ENCODE measurements around the gene LSM10.

The LSM10 gene

DNA sequence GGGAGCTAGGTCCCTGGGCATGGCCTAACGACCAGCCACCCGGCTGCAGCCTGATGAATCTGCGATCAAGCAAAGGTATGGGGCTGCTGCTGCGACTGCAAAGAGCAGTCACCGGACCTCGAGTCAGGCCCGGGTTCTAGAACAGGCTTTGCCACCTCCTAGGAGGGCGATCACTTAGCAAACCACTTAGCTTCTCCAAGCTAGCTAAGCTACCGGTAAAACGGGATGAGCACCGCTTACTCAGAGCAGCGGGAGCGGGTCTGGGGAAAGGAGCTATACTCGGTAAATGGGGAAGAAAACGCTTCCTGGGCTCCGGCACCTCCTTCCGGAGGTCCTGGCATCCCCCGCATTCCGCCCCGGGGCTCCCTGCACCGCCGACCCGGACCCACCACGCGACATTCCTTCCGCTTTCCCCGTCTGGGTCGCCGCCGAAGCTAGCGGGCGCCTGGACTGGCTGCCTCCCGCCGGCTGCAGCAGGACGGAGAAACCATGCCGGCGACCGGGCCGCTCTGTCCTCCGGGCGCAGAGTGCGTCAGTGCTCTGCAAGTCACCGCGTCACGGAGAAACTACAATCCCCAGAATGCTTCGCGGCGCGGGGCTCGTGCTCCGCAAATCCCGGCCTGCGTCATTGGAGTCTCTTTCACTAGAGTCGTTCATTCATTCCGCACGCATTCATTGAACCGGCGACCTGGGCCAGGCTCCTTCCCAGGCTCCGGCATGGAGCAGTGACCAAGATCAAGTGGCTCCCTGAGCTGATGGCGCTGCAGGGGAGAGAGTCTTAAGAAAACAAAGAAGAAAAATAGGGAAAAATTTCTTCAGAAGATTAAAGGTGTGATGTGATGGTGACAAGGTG, at the start of gene LSM10:
Gene LSM10 (minus strand): TSS at position 531 of the 853 bp plus-strand sequence. CDS start 3,779 bp downstream, outside the sequence.
- DNase-seq: peak; percentile 91 to 92

DNA sequence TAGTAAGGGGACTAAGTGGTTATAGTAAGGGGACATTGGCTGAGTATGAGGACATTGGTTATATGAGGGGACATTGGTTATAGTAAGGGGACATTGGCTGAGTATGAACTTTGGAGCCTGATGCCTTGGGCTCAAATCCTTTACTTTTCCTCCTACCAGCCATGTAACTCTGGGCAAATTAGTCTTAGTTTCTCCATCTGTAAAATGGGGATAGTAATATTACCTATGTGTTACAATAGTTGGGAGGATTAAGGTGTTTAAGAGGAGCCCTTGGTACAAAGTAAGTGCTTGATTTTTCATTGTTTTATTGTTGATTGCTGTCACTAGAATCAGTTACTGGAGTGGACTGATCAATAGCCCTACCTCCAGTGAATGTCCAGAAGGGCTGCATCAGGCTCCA, 49.7 kb upstream of the LSM10 start:
- no peak for DNase-seq

DNA sequence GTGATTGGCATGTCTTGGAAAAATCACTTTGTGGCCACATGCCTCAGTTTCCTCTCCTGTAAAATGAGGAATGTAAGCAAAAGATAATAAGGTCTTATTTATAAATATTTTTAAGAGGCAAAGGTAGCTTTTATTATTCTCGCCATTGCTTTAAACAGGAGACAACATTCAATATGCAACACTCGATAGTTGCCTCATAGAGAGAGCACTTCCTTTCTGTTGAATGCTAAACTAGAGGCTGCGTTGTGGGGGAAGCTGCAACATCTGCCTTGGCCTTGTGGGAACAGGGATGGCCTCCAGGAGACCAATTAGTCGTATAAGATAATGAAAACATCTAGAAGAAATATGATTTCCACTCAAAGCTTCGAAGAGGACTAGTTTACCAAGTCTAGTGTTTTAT, 49.0 kb upstream of the LSM10 start:
- DNase-seq: no peak

DNA sequence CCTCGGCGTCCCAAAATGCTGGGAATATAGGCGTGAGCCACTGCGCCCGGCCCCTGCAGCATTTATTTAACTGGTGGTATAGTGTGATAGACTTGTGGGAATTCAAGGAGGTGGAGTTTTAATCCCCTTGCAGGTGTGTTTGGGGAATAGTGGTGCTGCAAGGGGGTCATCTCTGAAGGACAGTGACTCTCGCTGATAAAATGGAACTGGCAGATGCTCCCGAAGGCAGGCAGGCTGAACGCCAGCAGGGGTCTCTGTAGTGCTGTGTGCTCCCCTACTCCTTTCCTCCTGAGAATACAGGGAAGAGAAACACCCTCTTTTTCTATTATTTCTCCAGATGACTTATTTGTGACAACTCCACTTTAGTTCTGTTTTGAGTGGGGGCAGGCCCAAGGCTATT, 48.6 kb upstream of the LSM10 start:
- peak in 1 of 2 donors; percentile 25 for DNase-seq

DNA sequence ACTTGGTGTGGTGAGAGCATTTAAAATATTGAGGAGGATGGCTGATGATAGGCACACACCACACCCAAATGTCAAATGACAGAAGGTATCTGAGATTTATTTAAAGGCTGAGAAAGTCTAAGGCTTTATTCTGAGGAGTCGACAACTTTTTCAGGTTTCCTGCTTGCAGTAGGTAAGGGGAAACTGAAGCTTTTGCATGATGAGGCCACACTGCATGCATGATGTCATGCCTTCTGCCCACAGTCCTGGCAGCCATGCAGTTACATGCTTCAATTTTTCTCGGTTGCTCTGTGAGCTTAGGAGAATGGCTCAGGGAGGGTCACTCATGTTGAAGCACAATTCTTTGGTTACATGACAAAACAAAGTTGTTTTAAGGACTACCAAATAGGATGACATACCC, 45.6 kb upstream of the LSM10 start:
- no peak for DNase-seq

DNA sequence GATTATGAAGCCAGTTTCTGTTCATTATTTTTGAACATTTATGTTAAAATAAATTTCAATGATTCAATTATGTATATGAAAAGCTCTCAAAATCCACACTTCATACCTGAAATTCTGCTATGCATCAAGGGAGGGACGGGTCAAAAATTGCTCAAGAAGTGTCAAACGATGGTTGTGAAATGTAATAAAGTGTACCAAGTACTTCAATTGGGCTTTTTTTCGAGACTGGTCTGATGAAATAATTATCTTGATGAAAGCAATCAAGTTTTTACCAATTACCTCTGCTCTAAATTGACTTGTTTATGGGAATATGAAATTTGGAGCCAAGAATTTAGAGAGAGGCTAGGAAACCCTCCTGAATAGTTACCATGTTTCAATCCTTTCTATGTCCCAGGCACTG, 44.6 kb upstream of the LSM10 start:
- no peak for DNase-seq

DNA sequence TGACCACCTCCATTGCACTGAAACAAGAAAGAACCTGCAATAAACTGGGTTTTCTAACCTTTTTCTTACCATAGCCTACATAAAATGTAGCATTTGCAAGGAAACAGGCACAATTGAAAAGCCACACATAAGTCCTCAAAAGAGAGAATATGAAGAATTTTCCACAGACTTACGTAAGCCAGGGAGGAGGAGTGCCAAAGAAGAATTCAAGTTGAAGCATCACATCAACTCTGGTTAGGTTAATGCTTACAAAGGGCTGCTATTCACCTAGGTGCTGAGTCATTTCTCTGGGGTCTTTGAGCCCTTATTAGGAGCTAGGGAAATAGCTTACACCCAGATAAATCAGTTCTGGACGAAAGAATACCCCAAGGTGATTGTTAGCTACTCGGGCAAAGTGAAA, 42.9 kb upstream of the LSM10 start:
- no peak for DNase-seq

DNA sequence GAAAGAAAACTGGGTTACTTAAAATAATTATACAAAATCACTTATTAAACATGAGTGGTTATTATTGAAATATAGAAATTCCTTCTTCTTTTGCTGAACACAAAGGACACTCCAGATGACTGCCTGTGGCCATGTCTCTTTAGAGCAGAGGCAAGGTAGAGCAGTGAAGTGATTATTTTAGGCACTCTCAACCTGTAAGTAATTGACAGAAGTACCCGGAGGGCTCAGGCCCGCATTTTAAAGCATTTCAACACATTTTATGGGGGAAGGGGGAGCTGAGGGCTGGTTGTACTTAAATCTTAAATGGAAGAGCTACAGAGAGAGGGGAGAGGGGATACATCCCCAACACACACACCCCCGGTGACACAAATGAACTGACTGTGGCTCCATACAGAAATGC, 42.3 kb upstream of the LSM10 start:
- DNase-seq: no peak

DNA sequence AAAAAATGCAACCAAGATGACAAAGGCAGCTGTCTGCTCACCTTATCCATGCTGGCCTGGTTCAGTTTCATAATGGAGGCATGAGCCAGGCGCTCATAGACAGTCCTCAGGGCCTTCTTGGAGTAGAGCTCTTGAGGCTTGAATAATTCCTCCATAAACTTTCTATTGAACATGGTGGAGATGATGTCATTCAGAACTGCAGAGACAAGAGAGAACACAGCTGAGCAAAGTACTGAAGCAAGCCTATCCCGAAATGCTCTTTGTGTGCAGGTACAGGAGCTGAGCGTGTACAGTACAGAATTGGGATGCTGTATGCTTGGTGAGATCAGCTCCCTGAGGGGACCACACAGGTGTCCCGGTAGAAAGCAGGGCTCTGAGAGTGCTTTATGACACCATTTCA, 41.0 kb upstream of the LSM10 start:
- DNase-seq: no peak

DNA sequence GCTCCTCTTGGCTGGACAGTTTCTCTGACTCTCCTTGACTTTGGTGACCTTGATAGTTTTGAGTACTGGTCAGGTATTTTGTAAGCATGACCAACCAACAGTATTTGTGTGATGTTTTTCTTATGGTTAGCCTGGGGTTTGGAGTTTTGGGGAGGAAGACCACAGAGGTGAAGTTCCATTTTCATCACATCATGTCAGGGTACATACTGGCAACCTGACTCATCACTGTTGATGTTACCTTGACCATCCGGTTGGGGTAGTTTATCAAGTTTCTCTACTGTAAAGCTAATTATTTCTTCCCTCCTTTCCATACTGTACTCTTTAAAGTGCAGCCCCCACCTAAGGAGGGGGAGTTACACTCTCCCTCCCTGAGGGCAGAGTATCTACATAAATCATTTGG, 39.1 kb upstream of the LSM10 start:
- DNase-seq: no peak

DNA sequence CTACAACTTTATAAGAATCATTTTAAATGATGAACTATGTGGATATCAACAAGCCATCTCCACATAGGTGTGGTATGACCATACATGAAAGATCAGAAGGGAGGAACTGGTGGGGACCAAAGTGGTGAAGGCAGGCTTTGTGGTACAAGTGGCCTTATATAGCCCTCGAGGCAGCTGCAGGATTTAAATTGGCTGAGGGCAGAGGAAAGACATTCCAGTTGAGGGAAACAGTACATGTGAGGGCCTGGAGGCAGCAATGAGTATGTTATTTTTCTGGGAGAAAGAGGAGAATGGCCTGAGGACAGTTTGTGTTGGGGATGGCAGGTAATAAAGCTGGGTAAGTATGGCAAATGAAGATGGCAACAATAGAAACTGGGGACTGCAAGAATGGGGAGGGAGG, 35.4 kb upstream of the LSM10 start:
- DNase-seq: no peak

DNA sequence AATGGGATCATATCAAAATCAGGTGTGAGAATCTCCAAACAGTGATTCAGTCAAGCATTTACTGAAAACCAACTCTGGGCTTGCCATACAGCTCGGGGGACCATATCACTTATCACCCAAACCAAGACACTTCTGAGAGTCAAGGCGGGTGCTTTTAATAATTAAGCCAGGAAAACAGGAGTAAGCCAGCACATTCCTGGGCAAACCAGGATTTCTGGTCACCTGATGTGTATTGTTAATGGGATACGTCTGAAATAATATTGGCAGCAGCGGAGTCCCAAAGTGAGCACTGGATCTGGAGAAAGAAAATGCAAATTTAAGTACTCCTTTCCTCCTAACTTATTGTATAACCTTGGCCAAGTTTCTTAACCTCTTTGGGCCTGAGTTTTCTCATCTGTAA, 34.9 kb upstream of the LSM10 start:
- no peak for DNase-seq

DNA sequence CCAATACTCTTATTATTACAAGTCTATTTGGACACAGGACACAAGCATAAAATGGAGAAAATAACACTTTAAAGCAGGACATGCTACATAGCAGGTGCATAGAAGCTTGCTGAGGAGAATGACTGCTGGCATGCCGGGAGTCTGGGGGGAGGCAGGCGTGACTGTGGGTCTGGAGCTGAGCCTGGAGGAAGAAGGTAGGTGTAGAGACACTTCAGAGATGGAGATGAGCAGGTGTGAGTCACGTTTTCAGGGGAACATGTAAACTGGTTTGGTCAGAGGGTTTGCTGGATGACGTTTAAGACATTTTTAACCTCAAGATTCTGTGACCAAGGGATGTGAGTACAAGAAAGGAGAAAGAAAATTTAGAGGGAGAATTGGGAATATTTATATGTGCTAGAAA, 28.1 kb upstream of the LSM10 start:
- no peak for DNase-seq

DNA sequence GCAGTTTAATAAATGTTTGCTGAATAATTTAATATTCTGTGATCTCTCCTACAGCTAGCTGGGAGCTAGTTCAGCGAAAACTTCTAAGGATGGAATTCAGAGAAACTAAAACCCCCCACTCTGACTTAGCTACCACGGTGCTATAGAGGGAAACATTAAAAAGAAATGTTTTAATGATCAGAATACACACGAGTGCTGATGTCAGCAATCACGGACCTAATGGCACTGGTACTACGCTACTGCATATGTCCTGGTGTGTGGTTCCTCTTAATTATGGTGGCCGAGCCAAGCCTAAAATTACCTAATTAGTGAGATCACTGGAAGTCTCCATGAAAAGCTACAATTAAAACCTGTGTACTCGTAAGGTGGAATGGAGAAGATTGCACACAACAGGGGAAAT, 23.9 kb upstream of the LSM10 start:
- no peak for DNase-seq

DNA sequence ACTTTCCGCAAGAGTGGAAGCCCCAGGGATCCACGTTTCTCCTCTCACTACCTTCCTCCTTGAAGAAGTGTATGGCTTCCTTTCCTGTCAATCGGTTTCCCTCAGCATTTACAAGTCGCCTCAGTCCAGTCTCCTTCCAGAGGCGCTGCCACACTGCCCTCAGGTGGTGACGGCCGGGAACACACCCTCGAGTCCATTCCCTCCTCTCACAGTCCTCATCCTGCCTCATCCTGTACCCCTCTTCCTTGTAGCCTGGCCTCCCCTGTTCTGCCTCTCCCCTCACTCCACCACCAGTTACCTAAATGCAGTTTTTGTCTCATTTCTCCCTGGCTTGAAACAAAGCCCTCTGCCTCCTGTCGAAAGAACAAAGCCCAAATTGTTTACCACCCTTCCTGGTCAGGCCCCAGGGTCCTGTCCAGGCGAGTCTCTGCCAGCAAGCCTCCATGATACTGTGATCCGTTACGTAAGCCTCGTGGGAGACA, 23.2 kb upstream of the LSM10 start:
- DNase-seq: peak; percentile 84 to 88

DNA sequence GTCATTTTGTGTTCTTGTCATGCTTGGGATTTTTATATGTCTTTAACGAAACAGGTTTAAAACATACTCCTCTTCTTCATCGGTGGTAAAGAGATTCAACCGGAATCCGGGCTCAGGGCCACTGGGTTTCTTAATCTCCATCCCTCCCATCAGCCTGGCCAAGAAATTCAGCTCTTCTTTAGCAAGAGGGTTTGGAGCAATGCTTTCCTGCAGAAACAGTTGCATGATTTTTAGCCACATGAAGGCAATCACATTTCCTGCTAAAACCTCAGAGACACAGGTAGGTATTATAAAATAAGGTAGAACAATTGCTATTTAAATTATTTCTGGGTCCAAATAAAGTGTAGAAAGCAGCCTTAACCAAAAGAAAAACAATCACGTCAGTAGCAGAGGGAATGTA, 22.7 kb upstream of the LSM10 start:
- DNase-seq: no peak

DNA sequence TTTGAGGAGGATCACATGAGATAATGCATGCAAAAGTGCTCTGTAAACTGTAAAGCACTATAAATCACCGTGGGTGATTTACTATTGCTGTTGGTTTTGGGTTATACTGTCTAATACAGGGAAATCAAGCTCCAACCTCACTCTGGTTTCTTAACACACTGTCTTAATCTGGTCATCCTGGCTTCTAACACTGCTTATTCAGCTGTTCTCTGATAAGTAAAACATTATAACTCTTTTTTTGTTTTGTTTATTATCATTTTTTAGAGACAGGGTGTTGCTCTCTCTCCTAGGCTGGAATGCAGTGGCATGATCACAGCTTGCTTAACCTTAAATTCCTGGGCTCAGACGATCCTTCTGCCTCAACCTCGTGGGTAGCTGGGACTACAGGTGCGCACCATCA, 21.9 kb upstream of the LSM10 start:
- no peak for DNase-seq

DNA sequence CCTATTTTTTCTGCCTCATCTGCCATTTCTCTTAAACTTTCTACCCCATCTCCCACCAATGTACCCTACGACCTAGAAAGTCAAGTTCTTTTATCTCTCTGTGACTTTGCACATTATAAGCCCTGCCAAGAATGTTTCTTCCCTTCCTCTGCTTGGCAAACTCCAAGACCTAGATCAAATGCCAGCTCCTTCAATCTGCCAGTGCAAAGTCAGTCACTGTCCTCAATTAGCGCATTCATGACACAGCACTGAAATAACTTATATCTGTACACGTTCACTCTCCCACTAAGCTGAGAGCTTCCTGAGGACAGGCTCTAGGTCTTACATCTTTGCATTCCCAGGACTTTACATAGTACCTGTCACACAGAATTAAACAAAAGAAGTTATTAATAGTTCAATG, 21.4 kb upstream of the LSM10 start:
- DNase-seq: no peak

DNA sequence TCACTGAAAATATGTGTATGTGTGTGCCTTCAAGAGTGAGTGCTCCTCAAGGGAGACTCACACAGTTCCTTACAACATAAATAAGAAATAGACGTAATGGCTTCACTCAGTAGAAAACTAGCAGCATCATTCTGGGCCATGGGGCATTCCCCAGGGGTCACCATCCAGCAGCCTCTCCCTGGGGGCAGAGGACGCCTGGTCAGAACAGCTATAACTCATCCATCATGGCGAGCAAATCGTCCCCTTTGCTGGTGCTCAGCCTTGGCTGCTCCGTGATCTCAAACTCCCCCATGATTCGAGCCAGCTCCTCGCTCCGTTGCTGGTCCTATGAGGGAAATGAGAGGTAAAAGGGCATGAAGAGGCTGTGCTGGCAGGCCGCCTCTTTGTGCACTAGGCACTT, 20.2 kb upstream of the LSM10 start:
- no peak for DNase-seq

DNA sequence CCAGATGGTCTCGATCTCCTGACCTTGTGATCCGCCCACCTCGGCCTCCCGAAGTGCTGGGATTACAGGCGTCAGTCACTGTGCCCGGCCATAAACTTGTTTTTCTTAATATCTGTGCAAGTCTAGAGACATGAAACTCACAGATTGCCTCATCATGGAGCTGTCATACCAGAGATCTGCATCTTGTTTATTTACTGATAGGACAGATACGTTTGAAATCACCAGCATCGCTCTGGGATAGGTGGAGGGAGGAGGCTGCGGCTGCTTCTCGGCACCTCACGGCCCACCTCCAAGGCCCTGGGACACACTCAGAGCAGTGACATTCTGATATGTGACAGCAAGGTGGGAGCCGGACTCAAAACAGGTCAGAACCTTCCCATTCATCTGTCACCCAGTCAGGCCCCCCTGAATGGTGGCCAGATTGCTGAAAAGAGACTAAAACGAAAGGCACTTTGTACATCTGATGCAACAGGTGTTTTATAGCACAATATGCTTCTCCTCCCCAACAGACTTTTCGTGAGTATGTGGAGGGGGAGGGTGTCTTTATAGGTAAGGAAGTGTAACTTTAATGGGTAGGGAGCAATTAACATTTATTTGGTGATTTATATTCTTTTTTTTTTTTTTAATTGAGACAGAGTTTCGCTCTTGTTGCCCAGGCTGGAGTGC, 18.1 kb upstream of the LSM10 start:
- DNase-seq: no peak

DNA sequence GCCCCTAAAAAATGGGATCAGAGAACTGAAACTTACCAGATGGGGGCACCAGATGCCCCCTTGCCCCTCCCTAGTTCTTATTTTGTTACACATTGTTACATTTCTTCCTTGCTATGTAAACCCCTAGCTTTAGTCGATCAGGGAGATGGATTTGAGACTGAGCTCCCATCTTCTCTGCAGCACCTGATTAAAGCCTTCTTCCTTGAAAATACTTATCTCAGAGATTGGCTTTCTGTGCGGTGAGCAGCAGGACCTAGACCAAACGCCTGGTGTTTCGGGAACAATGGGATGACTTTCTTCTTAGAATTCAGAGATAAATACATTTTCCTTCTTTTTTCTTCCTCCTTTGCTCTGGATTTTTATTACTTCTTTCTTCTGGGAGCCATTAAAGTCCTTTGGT, 16.7 kb upstream of the LSM10 start:
- DNase-seq: no peak

DNA sequence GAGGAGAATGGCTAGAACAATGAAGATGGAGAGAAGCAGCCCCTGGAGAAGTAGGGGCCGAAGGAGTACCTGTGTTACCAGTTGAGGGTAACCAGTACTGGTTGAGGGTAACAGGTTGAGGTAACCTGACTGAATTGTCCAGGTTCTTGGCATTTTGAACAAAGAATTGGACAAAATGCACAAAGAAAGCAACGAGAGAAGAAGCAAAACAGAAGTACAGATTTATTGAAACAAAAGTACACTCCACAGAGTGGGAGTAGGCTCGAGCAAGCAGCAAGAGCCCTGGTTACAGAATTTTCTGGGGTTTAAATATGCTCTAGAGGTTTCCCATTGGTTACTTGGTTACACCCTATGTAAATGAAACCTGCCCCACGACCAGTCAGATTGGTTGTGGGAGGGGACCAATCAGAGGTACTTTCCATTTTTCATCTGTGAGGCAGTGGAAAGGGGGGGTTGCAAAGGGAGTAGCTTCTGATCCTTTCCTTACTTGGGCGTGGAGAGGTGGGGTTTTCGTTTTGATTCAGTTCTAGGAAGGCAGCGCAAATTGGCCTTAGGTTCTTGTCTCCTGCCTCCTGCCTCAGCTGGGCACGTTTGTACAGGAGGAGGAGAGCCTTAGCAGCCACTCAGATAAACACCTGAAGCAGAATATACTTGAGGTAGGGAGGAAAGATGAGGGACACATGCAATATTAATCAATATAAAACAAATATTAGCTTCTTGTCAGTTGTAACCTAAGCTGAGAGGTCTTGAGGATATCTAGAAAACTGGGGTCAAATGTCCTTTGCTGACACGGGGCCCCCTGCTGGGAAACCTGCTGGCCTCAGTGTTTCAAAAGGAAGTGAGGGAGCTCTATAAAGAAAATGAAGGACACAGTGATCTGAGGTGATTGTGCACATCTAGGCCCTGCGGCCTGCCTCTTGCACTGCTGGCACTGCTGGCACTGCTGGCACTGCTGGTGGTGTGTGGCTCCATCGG, 14.3 kb upstream of the LSM10 start:
- DNase-seq: peak; percentile 46 to 61

DNA sequence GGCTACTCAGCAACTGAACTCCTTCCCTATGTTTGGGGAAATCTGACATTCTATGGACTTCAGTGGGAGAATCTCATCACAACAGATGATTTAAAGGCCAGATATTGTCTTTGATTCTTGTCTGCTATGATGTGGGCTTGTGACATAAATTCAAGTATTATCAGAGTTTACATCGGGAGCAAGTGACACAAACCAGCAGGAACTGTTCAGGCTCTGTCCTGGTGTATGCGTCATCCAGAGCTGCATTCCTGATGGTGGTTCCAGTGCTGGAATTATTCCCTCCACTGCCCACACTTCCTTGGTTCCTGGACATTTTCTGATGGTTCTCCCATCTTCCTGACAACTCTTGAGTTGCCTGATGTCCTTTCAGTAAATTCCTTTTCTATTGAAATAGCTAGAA, 10.8 kb upstream of the LSM10 start:
- no peak for DNase-seq
